ENCODE results near the gene CYFIP1.

Gene CYFIP1

DNA sequence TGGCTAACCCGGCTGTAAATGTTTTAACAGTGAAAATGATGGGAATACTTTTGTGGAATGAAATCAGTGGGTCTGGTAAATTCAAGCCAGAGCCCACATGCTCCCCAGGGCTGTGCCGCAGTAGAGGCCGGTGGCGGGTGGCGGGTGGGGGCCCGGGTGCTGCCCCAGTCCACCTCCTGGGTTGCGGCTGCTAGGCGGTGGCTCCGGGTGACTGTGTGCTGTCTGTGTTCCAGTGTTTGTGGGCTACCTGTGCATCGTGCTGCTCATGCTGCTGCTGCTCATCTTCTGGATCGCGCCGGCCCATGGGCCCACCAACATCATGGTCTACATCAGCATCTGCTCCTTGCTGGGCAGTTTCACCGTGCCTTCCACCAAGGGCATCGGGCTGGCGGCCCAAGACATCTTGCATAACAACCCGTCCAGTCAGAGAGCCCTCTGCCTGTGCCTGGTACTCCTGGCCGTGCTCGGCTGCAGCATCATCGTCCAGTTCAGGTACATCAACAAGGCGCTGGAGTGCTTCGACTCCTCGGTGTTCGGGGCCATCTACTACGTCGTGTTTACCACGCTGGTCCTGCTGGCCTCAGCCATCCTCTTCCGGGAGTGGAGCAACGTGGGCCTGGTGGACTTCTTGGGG lies 156.6 kb downstream of the CYFIP1 start:
- no peak overlapping the region for H3K27ac ChIP-seq (replicated peaks)
- no peaks in the 10 kb centered on the region for H3K27me3 ChIP-seq (ENCODE audit: insufficient read depth, poor library complexity, severe bottlenecking)
- no peak for DNase-seq (ENCODE audit: low read depth in 1 of 2, low spot score in 1 of 2)
- no peak overlapping the region for H3K4me3 ChIP-seq (replicated peaks; ENCODE audit: insufficient read depth, low read length)
- no peak for TF ChIP-seq SPI1 (IDR thresholded peaks at IDR 0.05; ENCODE audit: borderline replicate concordance, low read depth)
- no peak for TF ChIP-seq GABPA (IDR thresholded peaks at IDR 0.05; ENCODE audit: low read depth)
- TF ChIP-seq, protein P1, sequence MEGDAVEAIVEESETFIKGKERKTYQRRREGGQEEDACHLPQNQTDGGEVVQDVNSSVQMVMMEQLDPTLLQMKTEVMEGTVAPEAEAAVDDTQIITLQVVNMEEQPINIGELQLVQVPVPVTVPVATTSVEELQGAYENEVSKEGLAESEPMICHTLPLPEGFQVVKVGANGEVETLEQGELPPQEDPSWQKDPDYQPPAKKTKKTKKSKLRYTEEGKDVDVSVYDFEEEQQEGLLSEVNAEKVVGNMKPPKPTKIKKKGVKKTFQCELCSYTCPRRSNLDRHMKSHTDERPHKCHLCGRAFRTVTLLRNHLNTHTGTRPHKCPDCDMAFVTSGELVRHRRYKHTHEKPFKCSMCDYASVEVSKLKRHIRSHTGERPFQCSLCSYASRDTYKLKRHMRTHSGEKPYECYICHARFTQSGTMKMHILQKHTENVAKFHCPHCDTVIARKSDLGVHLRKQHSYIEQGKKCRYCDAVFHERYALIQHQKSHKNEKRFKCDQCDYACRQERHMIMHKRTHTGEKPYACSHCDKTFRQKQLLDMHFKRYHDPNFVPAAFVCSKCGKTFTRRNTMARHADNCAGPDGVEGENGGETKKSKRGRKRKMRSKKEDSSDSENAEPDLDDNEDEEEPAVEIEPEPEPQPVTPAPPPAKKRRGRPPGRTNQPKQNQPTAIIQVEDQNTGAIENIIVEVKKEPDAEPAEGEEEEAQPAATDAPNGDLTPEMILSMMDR (IDR thresholded peaks at IDR 0.05; ENCODE audit: insufficient read depth, low read length), result no peak
- TF ChIP-seq REST (IDR thresholded peaks at IDR 0.05; ENCODE audit: insufficient replicate concordance, low read depth), result no peak
- TF ChIP-seq POLR2AphosphoS5 (IDR thresholded peaks at IDR 0.05; ENCODE audit: low read depth), result no peak

GRCh38 chr15:22819651-22820050 lies 160.5 kb downstream of the CYFIP1 start:
- H3K27me3 ChIP-seq (ENCODE audit: insufficient read depth, poor library complexity, severe bottlenecking), result no peaks in the 10 kb centered on the region
- H3K4me3 ChIP-seq (replicated peaks; ENCODE audit: insufficient read depth, low read length), result no peak overlapping the region
- H3K27ac ChIP-seq (replicated peaks), result no peak overlapping the region
- TF ChIP-seq POLR2AphosphoS5 (IDR thresholded peaks at IDR 0.05; ENCODE audit: low read depth) (no peak), REST (IDR thresholded peaks at IDR 0.05; ENCODE audit: insufficient replicate concordance, low read depth) (no peak), GABPA (IDR thresholded peaks at IDR 0.05; ENCODE audit: low read depth) (no peak)
- TF ChIP-seq, protein P1 (IDR thresholded peaks at IDR 0.05; ENCODE audit: insufficient read depth, low read length), result no peak
- no peak for DNase-seq (ENCODE audit: low read depth in 1 of 2, low spot score in 1 of 2)

Data from HL-60 (cell line).